Measurements from ENCODE around the gene TNFRSF1A. TPM values are rescaled to one million over a fixed set of nuclear protein-coding genes. Genes with fewer than 3 reads are reported as not detected.
A peak's percentile ranks its signal among the peaks of the same experiment; 100 is the strongest.

Gene TNFRSF1A
- total and polyA plus RNA-seq, 2 of the 13 experiments (the other 11 are each of a cell fraction or from before 2014, with no cell fraction given), result 41.5 to 61.2 TPM

DNA sequence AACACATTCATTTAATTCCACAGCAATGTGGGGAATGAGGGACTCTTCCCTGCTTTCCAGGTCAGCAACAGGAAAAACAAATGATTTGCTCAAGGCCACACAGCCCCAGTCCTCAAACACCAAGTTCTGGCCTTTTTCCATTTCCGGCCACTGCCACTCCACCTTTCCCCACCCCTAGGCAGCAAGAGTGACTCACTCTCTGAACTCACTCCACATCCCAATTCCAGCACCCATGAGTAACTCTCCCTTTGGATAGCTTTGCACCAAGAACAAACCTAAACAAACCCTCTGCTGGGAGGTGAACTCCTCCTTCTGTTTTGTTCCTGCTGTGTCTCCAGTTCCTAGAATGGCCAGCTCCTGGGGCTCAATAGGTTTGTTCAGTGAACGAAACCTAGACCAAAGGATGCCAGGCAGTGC lies 61.8 kb downstream of the TNFRSF1A start (continued):
- TF ChIP-seq, protein P1, sequence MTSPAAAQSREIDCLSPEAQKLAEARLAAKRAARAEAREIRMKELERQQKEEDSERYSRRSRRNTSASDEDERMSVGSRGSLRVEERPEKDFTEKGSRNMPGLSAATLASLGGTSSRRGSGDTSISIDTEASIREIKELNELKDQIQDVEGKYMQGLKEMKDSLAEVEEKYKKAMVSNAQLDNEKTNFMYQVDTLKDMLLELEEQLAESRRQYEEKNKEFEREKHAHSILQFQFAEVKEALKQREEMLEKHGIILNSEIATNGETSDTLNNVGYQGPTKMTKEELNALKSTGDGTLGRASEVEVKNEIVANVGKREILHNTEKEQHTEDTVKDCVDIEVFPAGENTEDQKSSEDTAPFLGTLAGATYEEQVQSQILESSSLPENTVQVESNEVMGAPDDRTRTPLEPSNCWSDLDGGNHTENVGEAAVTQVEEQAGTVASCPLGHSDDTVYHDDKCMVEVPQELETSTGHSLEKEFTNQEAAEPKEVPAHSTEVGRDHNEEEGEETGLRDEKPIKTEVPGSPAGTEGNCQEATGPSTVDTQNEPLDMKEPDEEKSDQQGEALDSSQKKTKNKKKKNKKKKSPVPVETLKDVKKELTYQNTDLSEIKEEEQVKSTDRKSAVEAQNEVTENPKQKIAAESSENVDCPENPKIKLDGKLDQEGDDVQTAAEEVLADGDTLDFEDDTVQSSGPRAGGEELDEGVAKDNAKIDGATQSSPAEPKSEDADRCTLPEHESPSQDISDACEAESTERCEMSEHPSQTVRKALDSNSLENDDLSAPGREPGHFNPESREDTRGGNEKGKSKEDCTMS (CRISPR knock-in tag; conservative IDR thresholded peaks at IDR 0.05), result no peak
- TF ChIP-seq TAF15 (IDR thresholded peaks at IDR 0.05; ENCODE audit: low read depth, low read length, poor library complexity, severe bottlenecking) (no peak), EED (CRISPR knock-in tag; IDR thresholded peaks at IDR 0.05) (no peak), RFXAP (CRISPR knock-in tag; IDR thresholded peaks at IDR 0.05; ENCODE audit: borderline replicate concordance) (no peak), ZNF597 (CRISPR knock-in tag; IDR thresholded peaks at IDR 0.05) (no peak), RBM39 (IDR thresholded peaks at IDR 0.05; ENCODE audit: low read depth, low read length, poor library complexity, severe bottlenecking) (no peak), CREM (IDR thresholded peaks at IDR 0.05) (peak; percentile 53), CREM (CRISPR knock-in tag; IDR thresholded peaks at IDR 0.05) (no peak), FOXA3 (CRISPR knock-in tag; IDR thresholded peaks at IDR 0.05) (peak; percentile 70), SETDB1 (CRISPR knock-in tag; IDR thresholded peaks at IDR 0.05; ENCODE audit: borderline replicate concordance) (no peak), ZNF20 (CRISPR knock-in tag; IDR thresholded peaks at IDR 0.05) (no peak), CERS6 (CRISPR knock-in tag; IDR thresholded peaks at IDR 0.05) (no peak), SP5 (CRISPR knock-in tag; IDR thresholded peaks at IDR 0.05; ENCODE audit: borderline replicate concordance, low read depth) (peak; percentile 91), MAX (IDR thresholded peaks at IDR 0.05) (peak; percentile 59; the same call in 1 of the 2 replicates), CCDC6 (CRISPR knock-in tag; IDR thresholded peaks at IDR 0.05) (no peak), ZNF629 (CRISPR knock-in tag; conservative IDR thresholded peaks at IDR 0.05) (no peak), ZNF7 (CRISPR knock-in tag; IDR thresholded peaks at IDR 0.05) (no peak), ZNF251 (CRISPR knock-in tag; IDR thresholded peaks at IDR 0.05) (no peak), HOXD1 (CRISPR knock-in tag; IDR thresholded peaks at IDR 0.05) (no peak), MAFG (CRISPR knock-in tag; IDR thresholded peaks at IDR 0.05) (no peak), PHF5A (CRISPR knock-in tag; IDR thresholded peaks at IDR 0.05; ENCODE audit: low read depth, unreplicated experiment) (peak; percentile 39), CENPT (CRISPR knock-in tag; IDR thresholded peaks at IDR 0.05; ENCODE audit: low read depth) (no peak), XBP1 (CRISPR knock-in tag; IDR thresholded peaks at IDR 0.05) (no peak), PITX1 (CRISPR knock-in tag; IDR thresholded peaks at IDR 0.05) (no peak)
- TF ChIP-seq, protein P2, sequence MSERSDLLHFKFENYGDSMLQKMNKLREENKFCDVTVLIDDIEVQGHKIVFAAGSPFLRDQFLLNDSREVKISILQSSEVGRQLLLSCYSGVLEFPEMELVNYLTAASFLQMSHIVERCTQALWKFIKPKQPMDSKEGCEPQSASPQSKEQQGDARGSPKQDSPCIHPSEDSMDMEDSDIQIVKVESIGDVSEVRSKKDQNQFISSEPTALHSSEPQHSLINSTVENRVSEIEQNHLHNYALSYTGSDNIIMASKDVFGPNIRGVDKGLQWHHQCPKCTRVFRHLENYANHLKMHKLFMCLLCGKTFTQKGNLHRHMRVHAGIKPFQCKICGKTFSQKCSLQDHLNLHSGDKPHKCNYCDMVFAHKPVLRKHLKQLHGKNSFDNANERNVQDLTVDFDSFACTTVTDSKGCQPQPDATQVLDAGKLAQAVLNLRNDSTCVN (CRISPR knock-in tag; IDR thresholded peaks at IDR 0.05; ENCODE audit: borderline replicate concordance), result no peak
- TF ChIP-seq, protein P3, sequence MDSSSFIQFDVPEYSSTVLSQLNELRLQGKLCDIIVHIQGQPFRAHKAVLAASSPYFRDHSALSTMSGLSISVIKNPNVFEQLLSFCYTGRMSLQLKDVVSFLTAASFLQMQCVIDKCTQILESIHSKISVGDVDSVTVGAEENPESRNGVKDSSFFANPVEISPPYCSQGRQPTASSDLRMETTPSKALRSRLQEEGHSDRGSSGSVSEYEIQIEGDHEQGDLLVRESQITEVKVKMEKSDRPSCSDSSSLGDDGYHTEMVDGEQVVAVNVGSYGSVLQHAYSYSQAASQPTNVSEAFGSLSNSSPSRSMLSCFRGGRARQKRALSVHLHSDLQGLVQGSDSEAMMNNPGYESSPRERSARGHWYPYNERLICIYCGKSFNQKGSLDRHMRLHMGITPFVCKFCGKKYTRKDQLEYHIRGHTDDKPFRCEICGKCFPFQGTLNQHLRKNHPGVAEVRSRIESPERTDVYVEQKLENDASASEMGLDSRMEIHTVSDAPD (CRISPR knock-in tag; IDR thresholded peaks at IDR 0.05), result no peak; the same call in 1 of the 2 replicates
